IMR-90 (cell line): ENCODE data around the gene ICAM2. TPM values are rescaled to one million over a fixed set of nuclear protein-coding genes. Genes with fewer than 3 reads are reported as not detected.

Experiments
- ATAC-seq: fragments of 200-7000 bp; cut with Tn5 transposase; 2 replicates; pipeline ENCODE4 v1.9.1; 2020; ENCODE audit warnings: low read depth, mild to moderate bottlenecking, moderate library complexity
- BruUV-seq: library from RNA; stranded (reverse); fragments of 400-500 nt; replicated peaks from 2 replicates; lab custom pipeline; 2021; lab: Mats Ljungman, UMichigan
- CTCF ChIA-PET: fragments of 300-600 bp; formaldehyde crosslinking; extraction: SDS; loops from one replicate; lab custom pipeline; 2021; ENCODE audit warnings: antibody characterized with exemption; lab: Yijun Ruan, JAX
- POLR2A ChIA-PET: fragments of 300-600 bp; sonication (Branson Sonifier 250); formaldehyde crosslinking; loops from one replicate; lab custom pipeline; 2022; ENCODE audit warnings: antibody characterized with exemption; ENCODE audit not compliant: unreplicated experiment; lab: Charles Lee
- DNase-seq: peaks from one replicate; pipeline ENCODE4 v3.0.0; 2013
- H2AFZ ChIP-seq: replicated peaks from 2 replicates; pipeline ENCODE3; 2013; ENCODE audit warnings: low read length, mild to moderate bottlenecking; ENCODE audit not compliant: poor library complexity
- H2AK5ac ChIP-seq: 2 replicates; pipeline ENCODE4 v1.6.1; 2013; ENCODE audit warnings: low read depth, low read length, inconsistent platforms
- H2AK9ac ChIP-seq: replicated peaks from 2 replicates; pipeline ENCODE3; 2013; ENCODE audit warnings: mild to moderate bottlenecking, low read depth, low read length, moderate library complexity; ENCODE audit not compliant: poor library complexity
- H2BK120ac ChIP-seq: 2 replicates; pipeline ENCODE4 v1.6.1; 2013; ENCODE audit warnings: low read depth, low read length, inconsistent platforms
- H2BK15ac ChIP-seq: 3 replicates; pipeline ENCODE4 v1.6.1; 2013; ENCODE audit warnings: low read depth, low read length, inconsistent platforms
- H2BK20ac ChIP-seq: 2 replicates; pipeline ENCODE4 v1.6.1; 2013; ENCODE audit warnings: low read depth, mild to moderate bottlenecking, inconsistent platforms, low read length, moderate library complexity
- H2BK5ac ChIP-seq: 2 replicates; pipeline ENCODE4 v1.6.1; 2013; ENCODE audit warnings: mild to moderate bottlenecking, low read depth, low read length, inconsistent platforms; ENCODE audit not compliant: poor library complexity, severe bottlenecking
- H3K14ac ChIP-seq: replicated peaks from 2 replicates; pipeline ENCODE4 v1.6.1; 2013; ENCODE audit warnings: low read depth, low read length, inconsistent platforms
- H3K18ac ChIP-seq: 2 replicates; pipeline ENCODE4 v1.6.1; 2013; ENCODE audit warnings: low read depth, low read length, control low read depth
- H3K23ac ChIP-seq: 2 replicates; pipeline ENCODE4 v1.6.1; 2013; ENCODE audit warnings: low read depth, low read length, inconsistent platforms
- H3K27ac ChIP-seq: 2 replicates; pipeline ENCODE4 v1.5.1; 2013; ENCODE audit warnings: mild to moderate bottlenecking, control low read depth, low read length; ENCODE audit not compliant: insufficient read depth
- H3K27me3 ChIP-seq: 2 replicates; pipeline ENCODE4 v1.6.1; 2013; ENCODE audit warnings: low read length; ENCODE audit not compliant: control insufficient read depth, insufficient read depth
- H3K36me3 ChIP-seq: 2 replicates; pipeline ENCODE4 v1.6.1; 2013; ENCODE audit warnings: low read length, mixed read lengths; ENCODE audit not compliant: control insufficient read depth, insufficient read depth
- H3K4ac ChIP-seq: 2 replicates; pipeline ENCODE4 v1.6.1; 2013; ENCODE audit warnings: low read depth, low read length, inconsistent platforms
- H3K4me1 ChIP-seq: 2 replicates; pipeline ENCODE4 v1.6.1; 2013; ENCODE audit warnings: low read length, mixed read lengths; ENCODE audit not compliant: control insufficient read depth, insufficient read depth
- H3K4me2 ChIP-seq: 2 replicates; pipeline ENCODE4 v1.6.1; 2013; ENCODE audit warnings: low read depth, mild to moderate bottlenecking, control low read depth, low read length, moderate library complexity
- H3K4me3 ChIP-seq: 2 replicates; pipeline ENCODE4 v1.5.1; 2013; ENCODE audit warnings: low read depth, mild to moderate bottlenecking, control low read depth, low read length, moderate library complexity; ENCODE audit not compliant: insufficient read depth
- H3K56ac ChIP-seq: 2 replicates; pipeline ENCODE4 v1.6.1; 2013; ENCODE audit warnings: low read length, inconsistent platforms; ENCODE audit not compliant: insufficient read depth; ENCODE audit errors: extremely low read depth
- H3K79me1 ChIP-seq, 2 experiments: 2 replicates each; pipeline ENCODE4 v1.6.1; 2013; ENCODE audit warnings: low read length in 2 of 2, inconsistent platforms in 1 of 2, low read depth in 1 of 2
- H3K9ac ChIP-seq: 2 replicates; pipeline ENCODE4 v1.6.1; 2013; ENCODE audit warnings: low read depth, low read length, control low read depth
- H3K9me1 ChIP-seq: 2 replicates; pipeline ENCODE4 v1.6.1; 2013; ENCODE audit warnings: low read length, inconsistent platforms; ENCODE audit not compliant: insufficient read depth
- H3K9me3 ChIP-seq: 2 replicates; pipeline ENCODE4 v1.6.1; 2013; ENCODE audit warnings: low read length; ENCODE audit not compliant: control insufficient read depth, insufficient read depth
- H4K20me1 ChIP-seq: 2 replicates; pipeline ENCODE4 v1.6.1; 2013; ENCODE audit warnings: low read length, inconsistent platforms; ENCODE audit not compliant: insufficient read depth
- H4K5ac ChIP-seq: 2 replicates; pipeline ENCODE4 v1.6.1; 2013; ENCODE audit warnings: mild to moderate bottlenecking, low read depth, low read length, control low read depth
- H4K8ac ChIP-seq, 2 experiments: 2 replicates each; pipeline ENCODE4 v1.6.1; 2013; ENCODE audit warnings: low read depth in 2 of 2, low read length in 2 of 2, control low read depth in 1 of 2, inconsistent platforms in 1 of 2
- H4K91ac ChIP-seq: 2 replicates; pipeline ENCODE4 v1.6.1; 2013; ENCODE audit warnings: low read depth, low read length, inconsistent platforms; ENCODE audit not compliant: insufficient read depth
- MAZ ChIP-seq: IDR thresholded peaks from 2 replicates; pipeline ENCODE4 v1.6.1; 2012; ENCODE audit warnings: low read depth, mild to moderate bottlenecking, low read length, improper control_type of control experiment, moderate library complexity, borderline replicate concordance
- RFX5 ChIP-seq: IDR thresholded peaks from 2 replicates; pipeline ENCODE4 v1.8.0; 2012; ENCODE audit warnings: low read depth, mild to moderate bottlenecking, low read length, moderate library complexity
- WGBS, 2 experiments: methylation state at CpG; one replicate each; pipeline versions ENCODE4 v1.1.5 to v1.1.7; 2013; ENCODE audit warnings: missing lambda C conversion rate in 2 of 2; ENCODE audit not compliant: insufficient read length in 1 of 2; ENCODE audit errors: extremely low coverage in 2 of 2; 5-methylcytosine and 5-hydroxymethylcytosine counted together
- dilution Hi-C: fragments of 300-500 bp; cut with HindIII; formaldehyde crosslinking; loops from one replicate; pipeline ENCODE4 v1.14.3; 2018; ENCODE audit warnings: low sequenced_read_pairs; ENCODE audit not compliant: unreplicated experiment
- in situ Hi-C: fragments of 300-500 bp; cut with MboI; formaldehyde crosslinking; loops from 3 replicates; pipeline ENCODE4 v1.14.3; 2019; ENCODE audit warnings: low sequenced_read_pairs, inconsistent platforms, mixed read lengths
- intact Hi-C: fragments of 100-400 bp; cut with micrococcal nuclease; formaldehyde crosslinking; loops from 2 replicates; pipeline ENCODE4 v1.10.0; 2022
- polyA plus RNA-seq, 3 experiments: library from polyadenylated mRNA; depleted of rRNA; stranded (reverse); fragments of >200 nt; gene quantifications; 2 replicates each; pipeline ENCODE4 v1.2.3, GENCODE V29; 2012; ENCODE audit warnings: low replicate concordance in 1 of 3
- total RNA-seq: library from RNA; depleted of rRNA; stranded (reverse); fragments of >200 nt; gene quantifications from 2 replicates; pipeline ENCODE4 v1.2.3, GENCODE V29; 2012

The ICAM2 gene
- total and polyA plus RNA-seq, 2 of the 4 experiments (the other 2 are of a cell fraction) = 0.12 TPM; not detected in 1

DNA sequence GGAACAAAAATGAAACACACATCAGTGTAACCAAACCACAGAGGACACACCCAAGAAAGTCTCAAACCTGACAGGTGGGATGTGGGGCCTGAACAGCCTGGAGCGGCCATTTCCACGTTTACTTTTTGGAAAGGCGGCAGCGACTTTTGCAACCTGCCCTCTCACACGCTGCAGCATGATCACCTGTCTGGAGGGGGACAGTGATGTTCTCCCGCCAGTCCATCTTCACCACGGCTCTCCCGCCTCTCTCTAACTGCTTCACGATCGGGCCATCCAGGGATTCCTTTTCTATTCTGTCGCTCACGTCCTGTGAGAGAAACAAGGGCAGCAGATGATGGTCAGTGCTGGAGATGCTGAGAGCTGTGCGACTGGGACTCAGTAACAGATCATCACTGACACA lies 24.7 kb upstream of the ICAM2 start:
- H3K36me3 ChIP-seq = peaks cover 50% of the 10 kb centered on the region
- no peak overlapping the region for H4K91ac ChIP-seq
- H3K4me3 ChIP-seq = no peak overlapping the region
- H3K18ac ChIP-seq = no peak overlapping the region
- no peak overlapping the region for H4K8ac ChIP-seq
- H3K23ac ChIP-seq = no peak overlapping the region
- H3K56ac ChIP-seq = no peak overlapping the region
- in situ Hi-C loops (no loop called here), dilution Hi-C loops (no loop called here), intact Hi-C loops (no loop called here)
- H3K9me1 ChIP-seq = peaks cover 2% of the 10 kb centered on the region; the same call in 1 of the 2 replicates
- no peak overlapping the region for H3K27ac ChIP-seq
- no peaks in the 10 kb centered on the region for H4K20me1 ChIP-seq
- TF ChIP-seq MAZ (no peak), RFX5 (no peak)
- no peaks in the 10 kb centered on the region for H3K4me1 ChIP-seq
- H2AFZ ChIP-seq = peak overlapping the region; percentile 58
- no peaks in the 10 kb centered on the region for H3K27me3 ChIP-seq
- ChIA-PET POLR2A (no interaction called here), CTCF (interaction anchor here (1.1 kb wide), 1 partner anchor 15 kb away, joined by 3 read pairs; no protein-coding TSS in a partner anchor)
- H2AK5ac ChIP-seq = no peak overlapping the region
- DNase-seq = no peak
- WGBS, 2 experiments = 83% methylated on average over 9 of the region's 13 CpGs; no CpG with 5 or more reads in 1 of the 2 experiments
- H3K9ac ChIP-seq = no peak overlapping the region
- H3K4me2 ChIP-seq = no peak overlapping the region
- H2BK120ac ChIP-seq = no peak overlapping the region
- no peak overlapping the region for H3K4ac ChIP-seq
- H3K9me3 ChIP-seq = no peaks in the 10 kb centered on the region
- BruUV-seq = no TSS peak
- no peak overlapping the region for H2BK15ac ChIP-seq
- no peak for ATAC-seq
- no peak overlapping the region for H2BK5ac ChIP-seq
- H3K79me1 ChIP-seq = no peaks in the 10 kb centered on the region
- H4K5ac ChIP-seq = no peak overlapping the region
- H3K14ac ChIP-seq = no peak overlapping the region
- H2AK9ac ChIP-seq = no peak overlapping the region
- no peak overlapping the region for H2BK20ac ChIP-seq
